GM19351 (cell line): ENCODE data around the gene ALCAM.

ENCODE experiments used
- ATAC-seq: cut with Tn5 transposase; IDR thresholded peaks from one replicate; pipeline ENCODE4 v1.9.1; 2021; ENCODE audit warnings: mild to moderate bottlenecking, moderate library complexity; ENCODE audit not compliant: unreplicated experiment

ALCAM gene

GRCh38 chr3:105614288-105615030 lies 247.8 kb downstream of the ALCAM start:
- ATAC-seq = no peak

GRCh38 chr3:105615814-105616213 lies 249.1 kb downstream of the ALCAM start:
- ATAC-seq = no peak

GRCh38 chr3:105616374-105617121 lies 249.8 kb downstream of the ALCAM start:
- no peak for ATAC-seq

GRCh38 chr3:105618556-105618955 lies 251.8 kb downstream of the ALCAM start:
- ATAC-seq = no peak

- no peak for ATAC-seq
Observed at GRCh38 chr3:105619651-105620050, 252.9 kb downstream of the ALCAM start.

- no peak for ATAC-seq
Observed at GRCh38 chr3:105620236-105620635, 253.5 kb downstream of the ALCAM start.

GRCh38 chr3:105622169-105622568 lies 255.5 kb downstream of the ALCAM start:
- no peak for ATAC-seq
